Measurements from ENCODE around the gene PSMA5. TPM values are rescaled to one million over a fixed set of nuclear protein-coding genes. Genes with fewer than 3 reads are reported as not detected.
A peak's percentile ranks its signal among the peaks of the same experiment; 100 is the strongest.

The PSMA5 gene
- total and polyA plus RNA-seq, 2 of the 13 experiments (the other 11 are each of a cell fraction or from before 2014, with no cell fraction given): 140 to 169 TPM

GRCh38 chr1:109392788-109393616 is 33.2 kb downstream of the PSMA5 start (continued):
- TF ChIP-seq, protein P1, sequence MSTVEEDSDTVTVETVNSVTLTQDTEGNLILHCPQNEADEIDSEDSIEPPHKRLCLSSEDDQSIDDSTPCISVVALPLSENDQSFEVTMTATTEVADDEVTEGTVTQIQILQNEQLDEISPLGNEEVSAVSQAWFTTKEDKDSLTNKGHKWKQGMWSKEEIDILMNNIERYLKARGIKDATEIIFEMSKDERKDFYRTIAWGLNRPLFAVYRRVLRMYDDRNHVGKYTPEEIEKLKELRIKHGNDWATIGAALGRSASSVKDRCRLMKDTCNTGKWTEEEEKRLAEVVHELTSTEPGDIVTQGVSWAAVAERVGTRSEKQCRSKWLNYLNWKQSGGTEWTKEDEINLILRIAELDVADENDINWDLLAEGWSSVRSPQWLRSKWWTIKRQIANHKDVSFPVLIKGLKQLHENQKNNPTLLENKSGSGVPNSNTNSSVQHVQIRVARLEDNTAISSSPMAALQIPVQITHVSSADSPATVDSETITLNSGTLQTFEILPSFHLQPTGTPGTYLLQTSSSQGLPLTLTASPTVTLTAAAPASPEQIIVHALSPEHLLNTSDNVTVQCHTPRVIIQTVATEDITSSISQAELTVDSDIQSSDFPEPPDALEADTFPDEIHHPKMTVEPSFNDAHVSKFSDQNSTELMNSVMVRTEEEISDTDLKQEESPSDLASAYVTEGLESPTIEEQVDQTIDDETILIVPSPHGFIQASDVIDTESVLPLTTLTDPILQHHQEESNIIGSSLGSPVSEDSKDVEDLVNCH (CRISPR knock-in tag; IDR thresholded peaks at IDR 0.05): no peak
- TF ChIP-seq ZNF275 (CRISPR knock-in tag; IDR thresholded peaks at IDR 0.05; ENCODE audit: borderline replicate concordance) (no peak), ZNF790 (CRISPR knock-in tag; IDR thresholded peaks at IDR 0.05; ENCODE audit: borderline replicate concordance) (no peak), NCOA1 (CRISPR knock-in tag; IDR thresholded peaks at IDR 0.05) (no peak), CEBPB (IDR thresholded peaks at IDR 0.05; ENCODE audit: borderline replicate concordance, low read depth, low read length) (no peak), HOXA5 (CRISPR knock-in tag; IDR thresholded peaks at IDR 0.05) (peak; percentile 61; the same call in 1 of the 2 replicates), ZNF704 (CRISPR knock-in tag; IDR thresholded peaks at IDR 0.05; ENCODE audit: borderline replicate concordance) (no peak), ZNF691 (CRISPR knock-in tag; IDR thresholded peaks at IDR 0.05; ENCODE audit: borderline replicate concordance, low read depth) (peak; percentile 60; the same call in 1 of the 2 replicates), ZNF614 (CRISPR knock-in tag; IDR thresholded peaks at IDR 0.05; ENCODE audit: borderline replicate concordance) (peak; percentile 42; the same call in 1 of the 2 replicates), SUZ12 (IDR thresholded peaks at IDR 0.05; ENCODE audit: low read depth, low read length) (no peak), ZNF12 (CRISPR knock-in tag; IDR thresholded peaks at IDR 0.05) (peak; percentile 48; the same call in 1 of the 2 replicates), ZBTB38 (CRISPR knock-in tag; IDR thresholded peaks at IDR 0.05) (peak; percentile 80), RORA (CRISPR knock-in tag; IDR thresholded peaks at IDR 0.05) (no peak), ZUFSP (CRISPR knock-in tag; IDR thresholded peaks at IDR 0.05; ENCODE audit: borderline replicate concordance) (no peak), SMAD9 (CRISPR knock-in tag; IDR thresholded peaks at IDR 0.05) (no peak), JARID2 (CRISPR knock-in tag; IDR thresholded peaks at IDR 0.05; ENCODE audit: insufficient replicate concordance) (no peak), SMAD3 (CRISPR knock-in tag; IDR thresholded peaks at IDR 0.05) (no peak; the same call in 1 of the 2 replicates)
- TF ChIP-seq, protein P2, sequence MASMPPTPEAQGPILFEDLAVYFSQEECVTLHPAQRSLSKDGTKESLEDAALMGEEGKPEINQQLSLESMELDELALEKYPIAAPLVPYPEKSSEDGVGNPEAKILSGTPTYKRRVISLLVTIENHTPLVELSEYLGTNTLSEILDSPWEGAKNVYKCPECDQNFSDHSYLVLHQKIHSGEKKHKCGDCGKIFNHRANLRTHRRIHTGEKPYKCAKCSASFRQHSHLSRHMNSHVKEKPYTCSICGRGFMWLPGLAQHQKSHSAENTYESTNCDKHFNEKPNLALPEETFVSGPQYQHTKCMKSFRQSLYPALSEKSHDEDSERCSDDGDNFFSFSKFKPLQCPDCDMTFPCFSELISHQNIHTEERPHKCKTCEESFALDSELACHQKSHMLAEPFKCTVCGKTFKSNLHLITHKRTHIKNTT (CRISPR knock-in tag; IDR thresholded peaks at IDR 0.05): no peak
